Measurements from ENCODE around the gene TAX1BP3. TPM values are rescaled to one million over a fixed set of nuclear protein-coding genes. Genes with fewer than 3 reads are reported as not detected.

The TAX1BP3 gene
- total RNA-seq, 1 experiment from 2014 or later: 122 TPM

GRCh38 chr17:3641014-3641413, 27.4 kb downstream of the TAX1BP3 start:
- ATAC-seq (no peak), DNase-seq (ENCODE audit: low read depth, low spot score) (no peak)
- no peaks in the 10 kb centered on the region for H3K9me3 ChIP-seq (ENCODE audit: control insufficient read depth, insufficient read depth, low read depth, low read length)
- H3K36me3 ChIP-seq (ENCODE audit: control insufficient read depth, insufficient read depth, low read length): no peaks in the 10 kb centered on the region
- H3K4me3 ChIP-seq (ENCODE audit: low read depth in 2 of 2, low read length in 2 of 2): no peak overlapping the region
- BruUV-seq (replicated peaks): no TSS peak
- no peak overlapping the region for H3K27ac ChIP-seq (ENCODE audit: low read length)
- intact Hi-C loops (cut with micrococcal nuclease; ENCODE audit: unreplicated experiment) (no loop called here), in situ Hi-C loops (cut with HindIII; ENCODE audit: low pct_unique_long_range_greater_than_20kb, low sequenced_read_pairs) (no loop called here)
- H3K4me1 ChIP-seq (ENCODE audit: control insufficient read depth, insufficient read depth, low read length): no peaks in the 10 kb centered on the region
- TF ChIP-seq POLR2AphosphoS5 (IDR thresholded peaks at IDR 0.05; ENCODE audit: low read depth, low read length): no peak
- no peak for TF ChIP-seq SIN3A (IDR thresholded peaks at IDR 0.05; ENCODE audit: borderline replicate concordance, insufficient read depth, low read depth, low read length)
- no peak for TF ChIP-seq TCF7L2 (IDR thresholded peaks at IDR 0.05; ENCODE audit: low read depth, low read length)
- TF ChIP-seq, protein P1, sequence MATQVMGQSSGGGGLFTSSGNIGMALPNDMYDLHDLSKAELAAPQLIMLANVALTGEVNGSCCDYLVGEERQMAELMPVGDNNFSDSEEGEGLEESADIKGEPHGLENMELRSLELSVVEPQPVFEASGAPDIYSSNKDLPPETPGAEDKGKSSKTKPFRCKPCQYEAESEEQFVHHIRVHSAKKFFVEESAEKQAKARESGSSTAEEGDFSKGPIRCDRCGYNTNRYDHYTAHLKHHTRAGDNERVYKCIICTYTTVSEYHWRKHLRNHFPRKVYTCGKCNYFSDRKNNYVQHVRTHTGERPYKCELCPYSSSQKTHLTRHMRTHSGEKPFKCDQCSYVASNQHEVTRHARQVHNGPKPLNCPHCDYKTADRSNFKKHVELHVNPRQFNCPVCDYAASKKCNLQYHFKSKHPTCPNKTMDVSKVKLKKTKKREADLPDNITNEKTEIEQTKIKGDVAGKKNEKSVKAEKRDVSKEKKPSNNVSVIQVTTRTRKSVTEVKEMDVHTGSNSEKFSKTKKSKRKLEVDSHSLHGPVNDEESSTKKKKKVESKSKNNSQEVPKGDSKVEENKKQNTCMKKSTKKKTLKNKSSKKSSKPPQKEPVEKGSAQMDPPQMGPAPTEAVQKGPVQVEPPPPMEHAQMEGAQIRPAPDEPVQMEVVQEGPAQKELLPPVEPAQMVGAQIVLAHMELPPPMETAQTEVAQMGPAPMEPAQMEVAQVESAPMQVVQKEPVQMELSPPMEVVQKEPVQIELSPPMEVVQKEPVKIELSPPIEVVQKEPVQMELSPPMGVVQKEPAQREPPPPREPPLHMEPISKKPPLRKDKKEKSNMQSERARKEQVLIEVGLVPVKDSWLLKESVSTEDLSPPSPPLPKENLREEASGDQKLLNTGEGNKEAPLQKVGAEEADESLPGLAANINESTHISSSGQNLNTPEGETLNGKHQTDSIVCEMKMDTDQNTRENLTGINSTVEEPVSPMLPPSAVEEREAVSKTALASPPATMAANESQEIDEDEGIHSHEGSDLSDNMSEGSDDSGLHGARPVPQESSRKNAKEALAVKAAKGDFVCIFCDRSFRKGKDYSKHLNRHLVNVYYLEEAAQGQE (IDR thresholded peaks at IDR 0.05; ENCODE audit: insufficient read depth in 1 of 2, low read depth in 2 of 2, low read length in 1 of 2): no peak
- TF ChIP-seq, protein P2, sequence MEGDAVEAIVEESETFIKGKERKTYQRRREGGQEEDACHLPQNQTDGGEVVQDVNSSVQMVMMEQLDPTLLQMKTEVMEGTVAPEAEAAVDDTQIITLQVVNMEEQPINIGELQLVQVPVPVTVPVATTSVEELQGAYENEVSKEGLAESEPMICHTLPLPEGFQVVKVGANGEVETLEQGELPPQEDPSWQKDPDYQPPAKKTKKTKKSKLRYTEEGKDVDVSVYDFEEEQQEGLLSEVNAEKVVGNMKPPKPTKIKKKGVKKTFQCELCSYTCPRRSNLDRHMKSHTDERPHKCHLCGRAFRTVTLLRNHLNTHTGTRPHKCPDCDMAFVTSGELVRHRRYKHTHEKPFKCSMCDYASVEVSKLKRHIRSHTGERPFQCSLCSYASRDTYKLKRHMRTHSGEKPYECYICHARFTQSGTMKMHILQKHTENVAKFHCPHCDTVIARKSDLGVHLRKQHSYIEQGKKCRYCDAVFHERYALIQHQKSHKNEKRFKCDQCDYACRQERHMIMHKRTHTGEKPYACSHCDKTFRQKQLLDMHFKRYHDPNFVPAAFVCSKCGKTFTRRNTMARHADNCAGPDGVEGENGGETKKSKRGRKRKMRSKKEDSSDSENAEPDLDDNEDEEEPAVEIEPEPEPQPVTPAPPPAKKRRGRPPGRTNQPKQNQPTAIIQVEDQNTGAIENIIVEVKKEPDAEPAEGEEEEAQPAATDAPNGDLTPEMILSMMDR (IDR thresholded peaks at IDR 0.05): no peak
- ChIA-PET POLR2A (no interaction called here), CTCF (no interaction called here)
- no peaks in the 10 kb centered on the region for H3K27me3 ChIP-seq (ENCODE audit: control insufficient read depth, insufficient read depth, low read length)

DNA sequence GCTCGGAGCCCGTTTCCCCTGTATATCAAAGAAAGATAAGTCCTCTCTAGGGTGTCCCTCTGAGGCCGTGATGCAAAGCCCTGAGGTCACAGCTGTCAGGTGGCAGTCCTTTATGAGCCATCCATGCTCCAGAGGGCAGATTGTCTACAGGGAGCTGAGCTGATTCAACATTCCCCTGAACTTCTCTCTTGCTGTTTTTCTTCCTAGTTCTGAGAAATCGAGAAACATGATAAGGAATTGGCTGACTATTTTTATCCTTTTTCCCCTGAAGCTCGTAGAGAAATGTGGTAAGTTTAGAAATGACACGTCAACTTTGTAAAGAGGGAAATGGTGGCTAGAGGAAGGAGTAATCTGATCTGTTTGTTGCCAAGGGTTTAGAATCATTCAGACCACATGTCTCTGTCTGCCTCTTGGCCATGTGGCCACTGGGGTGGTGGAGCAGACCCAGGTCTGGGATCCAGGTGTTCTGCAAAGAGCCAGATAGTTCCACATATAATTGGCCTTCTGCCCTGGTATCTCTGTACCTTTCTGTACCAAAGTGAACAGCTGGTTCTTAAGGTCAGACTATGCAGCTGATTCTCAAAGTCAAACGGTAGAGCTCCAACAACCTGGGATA, 28.3 kb downstream of the TAX1BP3 start:
- DNase-seq (ENCODE audit: low read depth, low spot score) (no peak), ATAC-seq (no peak)
- Histone ChIP-seq H3K4me1 (ENCODE audit: control insufficient read depth, insufficient read depth, low read length) (no peaks in the 10 kb centered on the region), H3K27ac (ENCODE audit: low read length) (no peak overlapping the region), H3K4me3 (ENCODE audit: low read depth in 2 of 2, low read length in 2 of 2) (no peak overlapping the region), H3K9me3 (ENCODE audit: control insufficient read depth, insufficient read depth, low read depth, low read length) (no peaks in the 10 kb centered on the region), H3K36me3 (ENCODE audit: control insufficient read depth, insufficient read depth, low read length) (peaks cover 2% of the 10 kb centered on the region; the same call in 1 of the 2 replicates), H3K27me3 (ENCODE audit: control insufficient read depth, insufficient read depth, low read length) (no peaks in the 10 kb centered on the region)
- in situ Hi-C loops (cut with HindIII; ENCODE audit: low pct_unique_long_range_greater_than_20kb, low sequenced_read_pairs) (no loop called here), intact Hi-C loops (cut with micrococcal nuclease; ENCODE audit: unreplicated experiment) (no loop called here)
- TF ChIP-seq, protein P1 (IDR thresholded peaks at IDR 0.05; ENCODE audit: insufficient read depth in 1 of 2, low read depth in 2 of 2, low read length in 1 of 2): no peak
- BruUV-seq (replicated peaks): TSS peak; percentile 47
- POLR2A ChIA-PET: no interaction called here
- CTCF ChIA-PET: no interaction called here
